ENCODE data around the gene LITAF.
"Not testable (repeated sequence)": the region's sequence is repeated elsewhere in the genome, so short reads cannot be mapped to it uniquely, and the experiment has no call there.

Gene LITAF

DNA sequence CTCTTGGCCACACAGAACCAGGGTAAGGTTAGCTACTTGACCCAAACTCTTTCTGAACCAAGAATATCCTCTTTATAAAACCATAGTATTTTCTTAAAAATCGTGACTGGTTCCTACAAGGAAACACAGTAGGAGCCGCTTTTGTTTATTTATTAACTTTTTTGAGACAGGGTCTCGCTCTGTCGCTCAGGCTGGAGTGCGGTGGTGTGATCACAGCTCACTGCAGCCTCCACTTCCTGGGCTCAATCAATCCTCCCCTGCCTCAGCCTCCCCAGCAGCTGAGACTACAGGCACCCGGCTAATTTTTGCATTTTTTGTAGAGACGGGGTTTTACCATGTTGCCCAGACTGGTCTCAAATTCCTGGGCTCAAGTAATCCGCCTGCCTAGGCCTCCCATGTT, 14.7 kb upstream of the LITAF start:
- no peak overlapping the region for H3K4me3 ChIP-seq (replicated peaks; ENCODE audit: low read depth, low read length)
- TF ChIP-seq, protein P1, sequence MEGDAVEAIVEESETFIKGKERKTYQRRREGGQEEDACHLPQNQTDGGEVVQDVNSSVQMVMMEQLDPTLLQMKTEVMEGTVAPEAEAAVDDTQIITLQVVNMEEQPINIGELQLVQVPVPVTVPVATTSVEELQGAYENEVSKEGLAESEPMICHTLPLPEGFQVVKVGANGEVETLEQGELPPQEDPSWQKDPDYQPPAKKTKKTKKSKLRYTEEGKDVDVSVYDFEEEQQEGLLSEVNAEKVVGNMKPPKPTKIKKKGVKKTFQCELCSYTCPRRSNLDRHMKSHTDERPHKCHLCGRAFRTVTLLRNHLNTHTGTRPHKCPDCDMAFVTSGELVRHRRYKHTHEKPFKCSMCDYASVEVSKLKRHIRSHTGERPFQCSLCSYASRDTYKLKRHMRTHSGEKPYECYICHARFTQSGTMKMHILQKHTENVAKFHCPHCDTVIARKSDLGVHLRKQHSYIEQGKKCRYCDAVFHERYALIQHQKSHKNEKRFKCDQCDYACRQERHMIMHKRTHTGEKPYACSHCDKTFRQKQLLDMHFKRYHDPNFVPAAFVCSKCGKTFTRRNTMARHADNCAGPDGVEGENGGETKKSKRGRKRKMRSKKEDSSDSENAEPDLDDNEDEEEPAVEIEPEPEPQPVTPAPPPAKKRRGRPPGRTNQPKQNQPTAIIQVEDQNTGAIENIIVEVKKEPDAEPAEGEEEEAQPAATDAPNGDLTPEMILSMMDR (IDR thresholded peaks at IDR 0.05; ENCODE audit: low read depth, low read length, missing control alignments): no peak
- DNase-seq (ENCODE audit: extremely low read depth, low read depth): no peak

DNA sequence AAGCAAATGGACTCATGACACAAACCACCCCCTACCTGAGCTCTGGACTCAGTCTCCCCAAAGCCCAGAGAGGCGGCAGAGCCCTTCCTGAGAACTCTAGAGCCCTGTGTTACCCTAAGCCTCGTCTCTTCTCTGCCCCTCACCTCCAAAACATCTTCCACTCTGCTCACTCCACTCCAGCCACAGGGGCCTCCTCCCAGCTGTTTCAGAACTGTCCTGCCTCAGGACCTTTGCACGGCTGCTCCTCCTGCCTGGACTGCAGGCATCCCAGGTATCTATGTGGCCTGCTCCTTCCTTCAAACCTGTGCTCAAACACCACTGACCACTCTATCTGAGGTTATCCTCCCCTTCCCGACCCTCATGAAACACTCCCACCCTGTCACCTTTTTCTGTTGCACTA, 12.9 kb upstream of the LITAF start:
- TF ChIP-seq, protein P1 (IDR thresholded peaks at IDR 0.05; ENCODE audit: low read depth, low read length, missing control alignments): no peak
- DNase-seq (ENCODE audit: extremely low read depth, low read depth): no peak

DNA sequence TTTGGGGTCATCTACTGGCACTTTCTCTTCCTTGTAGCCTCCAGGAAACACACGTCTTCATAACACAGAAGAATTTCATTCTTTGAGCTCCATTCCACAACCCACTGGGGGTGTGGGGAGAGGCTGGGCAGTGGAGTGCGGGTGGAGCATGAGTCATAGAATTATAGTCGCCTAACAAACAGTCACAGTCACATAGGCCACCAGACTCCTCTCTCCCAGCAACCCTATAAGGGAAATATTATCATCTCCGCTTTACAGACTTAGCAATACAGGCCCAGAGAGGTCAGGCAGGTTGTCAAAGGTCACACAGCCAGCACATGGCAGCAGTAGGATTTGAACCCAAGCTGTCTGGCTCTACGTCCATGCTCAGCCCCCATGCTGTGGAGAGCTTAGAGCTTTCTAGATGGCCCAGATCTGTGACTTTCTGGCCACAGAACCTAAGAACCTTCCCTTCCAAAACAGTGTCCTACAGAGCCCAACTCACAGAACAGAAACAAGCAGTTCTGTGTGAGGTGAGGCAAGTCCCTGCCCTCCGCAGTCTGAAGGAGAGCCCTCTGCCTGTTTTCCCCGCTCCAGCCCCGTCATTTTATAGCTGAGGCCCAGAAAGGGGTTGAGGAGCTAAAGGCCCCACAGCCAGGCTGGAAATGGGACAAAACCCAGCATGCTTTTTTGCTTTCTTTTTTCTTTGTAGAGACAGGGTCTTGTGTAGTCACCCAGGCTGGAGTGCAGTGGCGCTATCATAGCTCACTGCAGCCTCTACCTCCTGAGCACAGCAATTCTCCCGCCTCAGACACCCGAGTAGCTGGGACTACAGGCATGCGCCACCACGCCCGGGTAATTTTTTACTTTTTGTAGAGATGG, 10.7 kb upstream of the LITAF start:
- TF ChIP-seq, protein P1 (IDR thresholded peaks at IDR 0.05; ENCODE audit: low read depth, low read length, missing control alignments): no peak
- DNase-seq (ENCODE audit: extremely low read depth, low read depth): no peak
- H3K4me3 ChIP-seq (replicated peaks; ENCODE audit: low read depth, low read length): no peak overlapping the region

More for the DNA sequence above, 12.9 kb upstream of the LITAF start:
- no peak overlapping the region for H3K4me3 ChIP-seq (replicated peaks; ENCODE audit: low read depth, low read length)

DNA sequence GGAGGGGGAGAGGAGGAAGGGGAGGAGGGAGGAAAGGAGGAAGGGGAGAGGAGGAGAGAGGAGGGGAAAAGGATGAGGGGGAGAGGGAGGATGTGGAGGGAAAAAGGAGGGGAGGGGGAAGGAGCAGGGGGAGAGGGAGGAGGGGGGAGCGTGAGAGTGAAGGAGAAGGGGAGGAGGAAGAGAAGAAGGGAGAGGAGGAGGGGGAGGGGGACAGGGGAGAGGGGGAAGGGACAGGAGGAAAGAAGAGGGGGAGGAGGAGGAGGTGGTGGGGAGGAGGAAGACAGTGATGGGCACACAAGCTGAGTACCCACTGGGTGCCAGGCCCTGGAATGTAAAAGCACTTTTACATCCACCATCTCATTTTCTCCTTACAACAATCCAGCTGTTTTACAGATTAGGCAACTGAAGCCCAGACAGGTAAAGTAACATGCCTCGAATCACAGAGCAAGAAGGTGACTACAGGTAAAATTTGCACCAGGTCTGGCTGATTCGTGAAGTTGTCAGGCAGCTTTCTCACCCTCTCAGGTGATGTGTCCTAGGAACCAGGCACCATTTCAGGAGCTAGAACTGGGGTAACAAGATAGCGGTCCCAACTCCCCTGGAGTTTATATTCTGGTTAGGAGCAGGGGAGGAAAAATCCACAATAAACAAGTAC, 10.0 kb upstream of the LITAF start:
- H3K4me3 ChIP-seq (replicated peaks; ENCODE audit: low read depth, low read length): no peak overlapping the region
- TF ChIP-seq, protein P1 (IDR thresholded peaks at IDR 0.05; ENCODE audit: low read depth, low read length, missing control alignments): no peak
- no peak for DNase-seq (ENCODE audit: extremely low read depth, low read depth)

- H3K4me3 ChIP-seq (replicated peaks; ENCODE audit: low read depth, low read length): no peak overlapping the region
- TF ChIP-seq, protein P1 (IDR thresholded peaks at IDR 0.05; ENCODE audit: low read depth, low read length, missing control alignments): no peak
- DNase-seq (ENCODE audit: extremely low read depth, low read depth): no peak
These were observed 6.9 kb upstream of the LITAF start for GRCh38 chr16:11593581-11593980.

- not testable (repeated sequence) for DNase-seq (ENCODE audit: extremely low read depth, low read depth); H3K4me3 ChIP-seq (replicated peaks; ENCODE audit: low read depth, low read length)
These were observed 6.4 kb upstream of the LITAF start for GRCh38 chr16:11593076-11593475.

DNA sequence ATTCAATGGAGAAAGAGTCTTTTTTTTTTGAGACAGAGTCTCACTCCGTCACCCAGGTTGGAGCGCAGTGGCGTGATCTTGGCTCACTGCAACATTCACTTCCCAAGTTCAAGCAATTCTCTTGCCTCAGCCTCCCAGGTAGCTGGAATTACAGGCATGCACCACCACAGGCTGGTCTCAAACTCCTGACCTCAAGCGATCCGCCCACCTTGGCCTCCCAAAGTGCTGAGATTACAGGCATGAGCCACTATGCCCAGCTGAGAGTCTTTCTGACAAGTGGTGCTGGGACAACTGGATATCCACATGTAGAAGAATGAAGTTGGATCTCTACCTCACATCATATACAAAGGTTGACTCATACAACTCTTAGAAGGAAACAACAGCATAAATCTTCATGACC, 4.9 kb upstream of the LITAF start:
- not testable (repeated sequence) for H3K4me3 ChIP-seq (replicated peaks; ENCODE audit: low read depth, low read length); DNase-seq (ENCODE audit: extremely low read depth, low read depth)
